GM12878 (cell line): Measurements from ENCODE around the gene ADGRE1. TPM values are rescaled to one million over a fixed set of nuclear protein-coding genes. Genes with fewer than 3 reads are reported as not detected.

Experiments used
- ATAC-seq: fragments of 200-7000 bp; cut with Tn5 transposase; 3 replicates; pipeline ENCODE4 v1.9.1; 2020; ENCODE audit warnings: mild to moderate bottlenecking, moderate library complexity
- BruUV-seq: library from RNA; stranded (reverse); fragments of 400-500 nt; replicated peaks from 2 replicates; lab custom pipeline; 2021; lab: Mats Ljungman, UMichigan
- CTCF ChIA-PET: fragments of 300-600 bp; sonication (Branson Sonifier 250); formaldehyde crosslinking; extraction: SDS; loops from one replicate; lab custom pipeline; 2021; ENCODE audit warnings: inconsistent platforms; lab: Yijun Ruan, JAX
- POLR2A ChIA-PET: fragments of 350-600 bp; formaldehyde crosslinking; extraction: SDS; loops from one replicate; lab custom pipeline; 2021; ENCODE audit warnings: inconsistent platforms; lab: Charles Lee
- RAD21 ChIA-PET: fragments of 300-600 bp; sonication (Branson Sonifier 250); formaldehyde crosslinking; loops from one replicate; lab custom pipeline; 2023; ENCODE audit warnings: antibody characterized with exemption; ENCODE audit not compliant: unreplicated experiment; lab: Charles Lee
- SMC1A ChIA-PET: fragments of 300-600 bp; sonication (Branson Sonifier 250); formaldehyde crosslinking; loops from one replicate; lab custom pipeline; 2023; ENCODE audit not compliant: unreplicated experiment, uncharacterized antibody; lab: Charles Lee
- DNase-seq: peaks from one replicate; pipeline ENCODE4 v3.0.0-alpha.2; 2011; ENCODE audit warnings: low read depth, low spot score
- FAIRE-seq: peaks from 3 replicates; lab custom pipeline; 2011; peaks lifted over from hg19 to GRCh38; lab: Jason Lieb, UNC
- H2AFZ ChIP-seq: 2 replicates; pipeline ENCODE4 v1.6.0; 2011; ENCODE audit warnings: low read depth, low read length, control low read depth; ENCODE audit not compliant: control insufficient read depth
- H3K27ac ChIP-seq: 2 replicates; pipeline ENCODE4 v1.5.1; 2011; ENCODE audit warnings: control low read depth; ENCODE audit not compliant: control insufficient read depth, insufficient read depth
- H3K27me3 ChIP-seq, 2 experiments: replicated peaks in 1 of 2; 2 replicates each; pipeline versions ENCODE4 v1.6.0 to v1.6.1; 2011; ENCODE audit warnings: low read length in 1 of 2; ENCODE audit not compliant: control insufficient read depth in 2 of 2, insufficient read depth in 2 of 2
- H3K36me3 ChIP-seq, 2 experiments: 2 replicates each; pipeline ENCODE4 v1.5.1; 2011; ENCODE audit warnings: low read length in 1 of 2; ENCODE audit not compliant: control insufficient read depth in 2 of 2, insufficient read depth in 2 of 2
- H3K4me1 ChIP-seq: 2 replicates; pipeline ENCODE4 v1.6.1; 2011; ENCODE audit warnings: mild to moderate bottlenecking, low read length, moderate library complexity, mixed read lengths; ENCODE audit not compliant: control insufficient read depth, insufficient read depth
- H3K4me2 ChIP-seq: 2 replicates; pipeline ENCODE4 v1.6.0; 2011; ENCODE audit warnings: control low read depth; ENCODE audit not compliant: control insufficient read depth, insufficient read depth
- H3K4me3 ChIP-seq: fragments of 200-600 bp; sonication (generic); 2 replicates; pipeline ENCODE4 v1.5.1; 2016
- H3K79me2 ChIP-seq: 2 replicates; pipeline ENCODE4 v1.6.0; 2011; ENCODE audit warnings: low read length; ENCODE audit not compliant: control insufficient read depth, insufficient read depth
- H3K9ac ChIP-seq: 2 replicates; pipeline ENCODE4 v1.8.0; 2011; ENCODE audit warnings: low read length, control low read depth, mixed read lengths; ENCODE audit not compliant: control insufficient read depth, insufficient read depth
- H3K9me3 ChIP-seq: replicated peaks from 3 replicates; pipeline ENCODE4 v1.5.1; 2011; ENCODE audit warnings: mild to moderate bottlenecking, low read length; ENCODE audit not compliant: control insufficient read depth, insufficient read depth
- H4K20me1 ChIP-seq: 2 replicates; pipeline ENCODE4 v1.6.0; 2011; ENCODE audit not compliant: control insufficient read depth, insufficient read depth
- BCLAF1 ChIP-seq: fragments of 450-650 bp; IDR thresholded peaks from 2 replicates; pipeline ENCODE4 v1.6.1; 2017; ENCODE audit warnings: antibody characterized with exemption, mild to moderate bottlenecking, moderate library complexity
- CEBPB ChIP-seq, 2 experiments: fragments of 150-350 bp in 1 of 2; IDR thresholded peaks; 2 replicates each; pipeline ENCODE4 v1.6.1; 2012 to 2014; ENCODE audit warnings: low read depth in 2 of 2, low read length in 2 of 2, borderline replicate concordance in 1 of 2, inconsistent platforms in 1 of 2
- MYC ChIP-seq: IDR thresholded peaks from 2 replicates; pipeline ENCODE4 v1.6.1; 2011; ENCODE audit warnings: mild to moderate bottlenecking, low read length, moderate library complexity, inconsistent platforms; ENCODE audit not compliant: insufficient read depth, insufficient replicate concordance, insufficient read length, severe bottlenecking
- NFXL1 ChIP-seq: fragments of 450-650 bp; IDR thresholded peaks from 2 replicates; pipeline ENCODE4 v1.6.1; 2017; ENCODE audit warnings: antibody characterized with exemption, mild to moderate bottlenecking, borderline replicate concordance
- RAD51 ChIP-seq: fragments of 450-650 bp; IDR thresholded peaks from 2 replicates; pipeline ENCODE4 v1.6.1; 2016; ENCODE audit warnings: moderate library complexity, mild to moderate bottlenecking, inconsistent platforms
- RELA ChIP-seq: fragments of 450-650 bp; IDR thresholded peaks from 2 replicates; pipeline ENCODE4 v1.8.0; 2014; ENCODE audit warnings: borderline replicate concordance; ENCODE audit not compliant: partially characterized antibody
- ZBTB4 ChIP-seq: fragments of 450-650 bp; formaldehyde crosslinking; IDR thresholded peaks from 2 replicates; pipeline ENCODE4 v1.4.0; 2022; ENCODE audit warnings: mild to moderate bottlenecking, moderate library complexity
- WGBS: methylation state at CpG from one replicate; pipeline ENCODE4 v1.1.6; 2016; ENCODE audit warnings: low lambda C conversion rate; ENCODE audit not compliant: insufficient replicate concordance, insufficient coverage; ENCODE audit errors: missing lambda C conversion rate; 5-methylcytosine and 5-hydroxymethylcytosine counted together
- in situ Hi-C: fragments of 300-500 bp; cut with MboI; formaldehyde crosslinking; loops from 9 replicates; pipeline ENCODE4 v1.14.3; 2018; ENCODE audit warnings: mixed read lengths
- intact Hi-C: fragments of 100-400 bp; cut with micrococcal nuclease; formaldehyde crosslinking; loops from one replicate; pipeline ENCODE4 v1.14.2; 2022; ENCODE audit not compliant: unreplicated experiment
- polyA plus RNA-seq, 11 experiments: library from polyadenylated mRNA; depleted of rRNA in 4 of 11; unstranded in 6 of 11; stranded (reverse) in 5 of 11; fragments of >200 nt; fragmentation: Nextera tagmentation in 4 of 11; fragmentation: Illumina TruSeq in 1 of 11; extraction: Ambion mirVana in 4 of 11; extraction: Trizol in 1 of 11; gene quantifications; 1 replicate in 1 of 11; 2 replicates in 10 of 11; pipeline versions ENCODE4 v1.2.1 to v1.2.3, GENCODE V29; 2011 to 2016; ENCODE audit warnings: inconsistent platforms in 2 of 11, missing spikeins in 2 of 11, low read depth in 1 of 11
- total RNA-seq, 4 experiments: library from RNA; depleted of rRNA in 3 of 4; stranded (reverse); fragments of >200 nt in 3 of 4; fragmentation: Illumina TruSeq in 1 of 4; extraction: Trizol in 1 of 4; gene quantifications; 2 replicates each; pipeline versions ENCODE4 v1.2.1 to v1.2.3, GENCODE V29; 2013 to 2021

ADGRE1 gene
- total and polyA plus RNA-seq, 10 of the 15 experiments (the other 5 are each of a cell fraction or from before 2014, with no cell fraction given): 7.9 to 35.7 (median 9.9) TPM

DNA sequence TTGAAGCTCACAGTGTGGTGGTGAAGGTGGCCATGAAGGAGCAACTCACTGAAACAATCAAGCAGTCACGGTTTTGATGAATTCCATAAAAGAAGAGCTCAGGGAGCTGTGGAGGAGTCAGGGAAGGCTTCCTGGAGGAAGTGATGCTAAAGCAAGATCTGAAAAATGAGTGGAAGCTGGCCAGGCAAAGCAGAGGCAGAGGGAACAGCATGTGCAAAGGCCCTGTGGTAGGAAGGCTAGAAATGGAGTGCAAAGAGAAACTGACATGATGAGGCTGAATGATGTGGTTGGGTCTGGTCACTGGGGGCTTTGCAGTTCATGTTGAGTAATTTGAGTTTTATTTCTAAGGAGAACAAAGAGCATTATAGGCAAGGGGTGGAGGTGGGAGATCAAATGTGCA is 6.9 kb downstream of the ADGRE1 start:
- no peak overlapping the region for H3K4me2 ChIP-seq
- ChIA-PET SMC1A (no interaction called here), CTCF (no interaction called here), RAD21 (no interaction called here), POLR2A (no interaction called here)
- H3K4me1 ChIP-seq: peaks cover 7% of the 10 kb centered on the region; the same call in 1 of the 2 replicates
- no peak for ATAC-seq
- no peak for FAIRE-seq
- DNase-seq: no peak
- TF ChIP-seq RELA (no peak), MYC (no peak), NFXL1 (no peak), ZBTB4 (no peak), RAD51 (no peak), BCLAF1 (no peak), CEBPB (IDR thresholded peaks at IDR 0.05; ENCODE audit: borderline replicate concordance in 1 of 2, low read depth in 2 of 2, low read length in 2 of 2) (no peak)
- H3K27me3 ChIP-seq: no peaks in the 10 kb centered on the region
- H3K27ac ChIP-seq: no peak overlapping the region
- H3K36me3 ChIP-seq: no peaks in the 10 kb centered on the region
- no peaks in the 10 kb centered on the region for H4K20me1 ChIP-seq
- intact Hi-C loops: no loop called here
- H3K4me3 ChIP-seq: no peak overlapping the region
- BruUV-seq: no TSS peak
- in situ Hi-C loops: no loop called here
- no peaks in the 10 kb centered on the region for H3K79me2 ChIP-seq
- WGBS: 0% methylated on average over 1 of the region's 1 CpG
- H3K9me3 ChIP-seq: peaks cover 2% of the 10 kb centered on the region; the same call in 2 of the 3 replicates
- no peak overlapping the region for H2AFZ ChIP-seq
- H3K9ac ChIP-seq: no peak overlapping the region
